DOHH2 (cell line): Measurements from ENCODE around the gene SCN1A.

ENCODE experiments used
- EZH2phosphoT487 ChIP-seq: fragments of 200-600 bp; sonication (generic); IDR thresholded peaks from 2 replicates; pipeline ENCODE4 v1.6.1; 2017; ENCODE audit warnings: borderline replicate concordance, mild to moderate bottlenecking, antibody characterized with exemption, low read length, moderate library complexity, mixed read lengths
- TF ChIP-seq, protein P1 (sequence below): fragments of 200-600 bp; sonication (generic); IDR thresholded peaks from one replicate; pipeline ENCODE4 v1.5.1; 2014; ENCODE audit warnings: antibody characterized with exemption, mild to moderate bottlenecking, low read depth, low read length; ENCODE audit not compliant: poor library complexity, severe bottlenecking

GRCh38 chr2:166157578-166157977 is 29.8 kb upstream of the SCN1A start:
- TF ChIP-seq, protein P1, sequence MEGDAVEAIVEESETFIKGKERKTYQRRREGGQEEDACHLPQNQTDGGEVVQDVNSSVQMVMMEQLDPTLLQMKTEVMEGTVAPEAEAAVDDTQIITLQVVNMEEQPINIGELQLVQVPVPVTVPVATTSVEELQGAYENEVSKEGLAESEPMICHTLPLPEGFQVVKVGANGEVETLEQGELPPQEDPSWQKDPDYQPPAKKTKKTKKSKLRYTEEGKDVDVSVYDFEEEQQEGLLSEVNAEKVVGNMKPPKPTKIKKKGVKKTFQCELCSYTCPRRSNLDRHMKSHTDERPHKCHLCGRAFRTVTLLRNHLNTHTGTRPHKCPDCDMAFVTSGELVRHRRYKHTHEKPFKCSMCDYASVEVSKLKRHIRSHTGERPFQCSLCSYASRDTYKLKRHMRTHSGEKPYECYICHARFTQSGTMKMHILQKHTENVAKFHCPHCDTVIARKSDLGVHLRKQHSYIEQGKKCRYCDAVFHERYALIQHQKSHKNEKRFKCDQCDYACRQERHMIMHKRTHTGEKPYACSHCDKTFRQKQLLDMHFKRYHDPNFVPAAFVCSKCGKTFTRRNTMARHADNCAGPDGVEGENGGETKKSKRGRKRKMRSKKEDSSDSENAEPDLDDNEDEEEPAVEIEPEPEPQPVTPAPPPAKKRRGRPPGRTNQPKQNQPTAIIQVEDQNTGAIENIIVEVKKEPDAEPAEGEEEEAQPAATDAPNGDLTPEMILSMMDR, result no peak
- TF ChIP-seq EZH2phosphoT487, result no peak
